Activated CD8-positive, alpha-beta T cell treated with anti-CD3 and anti-CD28 coated beads for 36 hours (primary cell): Measurements from ENCODE around the gene PRODH2. TPM values are rescaled to one million over a fixed set of nuclear protein-coding genes. Genes with fewer than 3 reads are reported as not detected.

Source experiments
- ATAC-seq: fragments of 200-7000 bp; cut with Tn5 transposase; one replicate; pipeline ENCODE4 v1.10.0; 2021; ENCODE audit warnings: mild to moderate bottlenecking, moderate library complexity
- CTCF ChIA-PET: fragments of 350-600 bp; sonication (Branson Sonifier 250); formaldehyde crosslinking; loops from one replicate; lab custom pipeline; 2021; ENCODE audit warnings: antibody characterized with exemption; lab: Charles Lee
- POLR2A ChIA-PET: fragments of 350-600 bp; sonication (Branson Sonifier 250); formaldehyde crosslinking; loops from one replicate; lab custom pipeline; 2021; ENCODE audit warnings: antibody characterized with exemption; lab: Charles Lee
- DNase-seq: peaks from one replicate; pipeline ENCODE4 v3.0.0-alpha.2; 2020
- H3K27ac Mint-ChIP-seq: one replicate; pipeline ENCODE4 v1.8.0; 2021; ENCODE audit warnings: mild to moderate bottlenecking, mixed read lengths
- H3K27me3 Mint-ChIP-seq: one replicate; pipeline ENCODE4 v1.8.0; 2021; ENCODE audit warnings: mixed read lengths
- H3K36me3 Mint-ChIP-seq: one replicate; pipeline ENCODE4 v1.8.0; 2021; ENCODE audit warnings: low read depth, mixed read lengths
- H3K4me1 Mint-ChIP-seq: one replicate; pipeline ENCODE4 v1.8.0; 2021; ENCODE audit warnings: low read depth, mixed read lengths
- H3K4me3 Mint-ChIP-seq: one replicate; pipeline ENCODE4 v1.8.0; 2021; ENCODE audit warnings: mild to moderate bottlenecking, moderate library complexity, mixed read lengths
- H3K9me3 Mint-ChIP-seq: one replicate; pipeline ENCODE4 v1.8.0; 2021; ENCODE audit warnings: mixed read lengths
- intact Hi-C: fragments of 100-400 bp; cut with micrococcal nuclease; formaldehyde crosslinking; loops from one replicate; pipeline ENCODE4 v1.10.0; 2022
- total RNA-seq, 2 experiments: library from RNA; stranded (reverse); gene quantifications; one replicate each; pipeline ENCODE4 v1.2.3, GENCODE V29; 2021
- TF ChIP-seq, protein P1 (sequence below): fragments of 200-600 bp; IDR thresholded peaks from one replicate; pipeline ENCODE4 v1.8.0; 2022; ENCODE audit warnings: antibody characterized with exemption, mild to moderate bottlenecking

PRODH2 gene
- total RNA-seq, 2 experiments from 2014 or later: not detected

DNA sequence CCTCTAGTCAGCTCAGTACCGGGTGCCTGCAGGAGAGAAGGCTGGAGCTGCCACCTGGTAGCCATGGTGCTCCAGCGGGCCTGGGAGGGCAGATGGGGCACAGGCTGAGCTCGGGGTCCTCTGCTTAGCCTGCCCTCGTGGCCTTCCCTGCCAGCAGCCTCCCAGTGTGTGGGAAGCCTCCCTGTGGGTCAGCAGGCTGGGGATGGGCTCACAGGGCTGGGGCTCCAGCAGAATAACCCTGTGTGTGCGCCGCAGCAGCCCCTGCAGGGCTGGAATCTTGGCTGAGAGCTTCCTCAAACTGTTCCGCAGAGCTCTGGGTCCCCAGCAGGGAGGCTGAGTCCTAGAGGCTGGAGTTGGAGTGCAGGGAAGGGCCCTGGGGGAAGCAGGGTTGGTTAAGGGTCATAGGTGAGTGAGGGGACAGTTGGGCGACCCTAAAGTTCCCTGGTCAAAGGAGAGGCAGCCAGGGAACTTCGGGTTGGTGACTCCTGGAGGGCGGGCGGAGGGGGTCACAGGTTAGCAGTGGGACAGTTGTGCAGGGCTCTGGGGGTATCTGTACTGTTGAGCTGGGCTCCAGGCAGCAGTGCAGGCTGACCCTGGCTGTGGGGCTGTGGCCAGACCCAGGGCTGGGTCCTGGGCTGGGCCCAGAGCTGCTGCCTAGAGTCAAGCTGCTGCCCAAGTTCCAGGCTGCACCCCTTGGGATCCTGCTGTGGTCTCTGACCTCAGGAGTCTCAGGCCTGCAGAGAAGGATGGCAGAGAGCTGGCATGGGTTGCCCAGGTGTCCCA, 23.3 kb downstream of the PRODH2 start:
- no peak overlapping the region for H3K4me3 Mint-ChIP-seq
- DNase-seq (no peak), ATAC-seq (no peak)
- TF ChIP-seq, protein P1, sequence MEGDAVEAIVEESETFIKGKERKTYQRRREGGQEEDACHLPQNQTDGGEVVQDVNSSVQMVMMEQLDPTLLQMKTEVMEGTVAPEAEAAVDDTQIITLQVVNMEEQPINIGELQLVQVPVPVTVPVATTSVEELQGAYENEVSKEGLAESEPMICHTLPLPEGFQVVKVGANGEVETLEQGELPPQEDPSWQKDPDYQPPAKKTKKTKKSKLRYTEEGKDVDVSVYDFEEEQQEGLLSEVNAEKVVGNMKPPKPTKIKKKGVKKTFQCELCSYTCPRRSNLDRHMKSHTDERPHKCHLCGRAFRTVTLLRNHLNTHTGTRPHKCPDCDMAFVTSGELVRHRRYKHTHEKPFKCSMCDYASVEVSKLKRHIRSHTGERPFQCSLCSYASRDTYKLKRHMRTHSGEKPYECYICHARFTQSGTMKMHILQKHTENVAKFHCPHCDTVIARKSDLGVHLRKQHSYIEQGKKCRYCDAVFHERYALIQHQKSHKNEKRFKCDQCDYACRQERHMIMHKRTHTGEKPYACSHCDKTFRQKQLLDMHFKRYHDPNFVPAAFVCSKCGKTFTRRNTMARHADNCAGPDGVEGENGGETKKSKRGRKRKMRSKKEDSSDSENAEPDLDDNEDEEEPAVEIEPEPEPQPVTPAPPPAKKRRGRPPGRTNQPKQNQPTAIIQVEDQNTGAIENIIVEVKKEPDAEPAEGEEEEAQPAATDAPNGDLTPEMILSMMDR: no peak
- intact Hi-C loops: no loop called here
- H3K36me3 Mint-ChIP-seq: no peaks in the 10 kb centered on the region
- H3K27me3 Mint-ChIP-seq: peaks cover 3% of the 10 kb centered on the region
- no peaks in the 10 kb centered on the region for H3K9me3 Mint-ChIP-seq
- CTCF ChIA-PET: interaction anchor here (1.2 to 1.5 kb wide), 2 partner anchors 37 to 52 kb away, joined by 3 read pairs; no protein-coding TSS in a partner anchor
- POLR2A ChIA-PET: interaction anchor here (1.1 to 1.7 kb wide), 4 partner anchors 14 to 63 kb away, joined by 3 to 5 read pairs (median 4); partner anchors contain the start of gene ARHGAP33
- no peaks in the 10 kb centered on the region for H3K4me1 Mint-ChIP-seq
- H3K27ac Mint-ChIP-seq: no peak overlapping the region

DNA sequence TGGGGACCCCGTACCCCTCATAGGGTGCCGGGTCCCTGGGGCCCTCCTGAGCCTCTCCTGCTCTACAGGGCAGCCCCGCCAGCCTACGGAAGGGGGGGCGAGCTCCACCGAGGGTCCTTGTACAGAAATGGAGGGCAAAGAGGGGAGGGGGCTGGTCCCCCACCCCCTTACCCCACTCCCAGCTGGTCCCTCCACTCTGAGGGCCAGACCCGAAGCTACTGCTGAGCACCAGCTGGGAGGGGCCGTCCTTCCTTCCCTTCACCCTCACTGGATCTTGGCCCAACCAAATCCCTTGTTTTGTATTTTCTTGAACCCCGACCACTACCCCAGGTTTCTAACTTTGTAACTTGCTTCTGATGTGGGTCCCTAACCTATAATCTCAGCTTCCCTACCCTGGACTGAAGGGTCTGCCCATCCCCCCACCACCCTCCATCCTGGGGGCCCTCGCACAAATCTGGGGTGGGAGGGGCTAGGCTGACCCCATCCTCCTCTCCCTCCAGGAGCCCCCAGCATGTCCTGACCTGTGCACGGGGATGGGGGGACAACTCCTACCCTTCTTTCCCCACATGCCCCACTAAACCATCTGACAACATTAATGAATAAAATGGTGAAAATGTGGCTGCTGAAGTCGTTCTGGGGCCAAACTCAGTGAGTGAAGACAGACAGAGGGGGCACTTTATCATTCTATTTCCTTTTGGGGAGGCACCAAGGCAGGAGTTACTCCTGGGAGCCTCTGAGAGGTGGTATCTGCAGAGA, 24.3 kb downstream of the PRODH2 start:
- intact Hi-C loops: no loop called here
- no peak overlapping the region for H3K4me3 Mint-ChIP-seq
- peaks cover 3% of the 10 kb centered on the region for H3K27me3 Mint-ChIP-seq
- ChIA-PET CTCF (no interaction called here), POLR2A (interaction anchor here (1.7 kb wide), 1 partner anchor 62 kb away, joined by 5 read pairs; no protein-coding TSS in a partner anchor)
- no peaks in the 10 kb centered on the region for H3K4me1 Mint-ChIP-seq
- TF ChIP-seq, protein P1: no peak
- no peak overlapping the region for H3K27ac Mint-ChIP-seq
- H3K36me3 Mint-ChIP-seq: no peaks in the 10 kb centered on the region
- no peaks in the 10 kb centered on the region for H3K9me3 Mint-ChIP-seq
- no peak for ATAC-seq
- DNase-seq: no peak

DNA sequence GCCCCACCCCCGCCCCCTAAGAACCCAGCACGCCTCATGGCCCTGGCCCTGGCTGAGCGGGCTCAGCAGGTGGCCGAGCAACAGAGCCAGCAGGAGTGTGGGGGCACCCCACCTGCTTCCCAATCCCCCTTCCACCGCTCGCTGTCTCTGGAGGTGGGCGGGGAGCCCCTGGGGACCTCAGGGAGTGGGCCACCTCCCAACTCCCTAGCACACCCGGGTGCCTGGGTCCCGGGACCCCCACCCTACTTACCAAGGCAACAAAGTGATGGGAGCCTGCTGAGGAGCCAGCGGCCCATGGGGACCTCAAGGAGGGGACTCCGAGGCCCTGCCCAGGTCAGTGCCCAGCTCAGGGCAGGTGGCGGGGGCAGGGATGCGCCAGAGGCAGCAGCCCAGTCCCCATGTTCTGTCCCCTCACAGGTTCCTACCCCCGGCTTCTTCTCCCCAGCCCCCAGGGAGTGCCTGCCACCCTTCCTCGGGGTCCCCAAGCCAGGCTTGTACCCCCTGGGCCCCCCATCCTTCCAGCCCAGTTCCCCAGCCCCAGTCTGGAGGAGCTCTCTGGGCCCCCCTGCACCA, 25.3 kb downstream of the PRODH2 start:
- ChIA-PET CTCF (no interaction called here), POLR2A (interaction anchor here (0.6 kb wide), 1 partner anchor 22 kb away, joined by 3 read pairs; no protein-coding TSS in a partner anchor)
- TF ChIP-seq, protein P1: no peak
- H3K4me1 Mint-ChIP-seq: no peaks in the 10 kb centered on the region
- no peaks in the 10 kb centered on the region for H3K9me3 Mint-ChIP-seq
- H3K4me3 Mint-ChIP-seq: no peak overlapping the region
- no peak overlapping the region for H3K27ac Mint-ChIP-seq
- ATAC-seq: no peak
- H3K27me3 Mint-ChIP-seq: no peaks in the 10 kb centered on the region
- intact Hi-C loops: no loop called here
- DNase-seq: no peak
- H3K36me3 Mint-ChIP-seq: no peaks in the 10 kb centered on the region

GRCh38 chr19:35786299-35787160, 26.1 kb downstream of the PRODH2 start:
- Mint-ChIP-seq H3K4me1 (no peaks in the 10 kb centered on the region), H3K9me3 (no peaks in the 10 kb centered on the region), H3K4me3 (no peak overlapping the region), H3K27ac (no peak overlapping the region), H3K27me3 (no peaks in the 10 kb centered on the region), H3K36me3 (no peaks in the 10 kb centered on the region)
- ATAC-seq (no peak), DNase-seq (no peak)
- CTCF ChIA-PET: no interaction called here
- POLR2A ChIA-PET: interaction anchor here (0.6 kb wide), 1 partner anchor 21 kb away, joined by 3 read pairs; no protein-coding TSS in a partner anchor
- TF ChIP-seq, protein P1: no peak
- intact Hi-C loops: no loop called here
